Measurements from ENCODE around the gene FTHL17. TPM values are rescaled to one million over a fixed set of nuclear protein-coding genes. Genes with fewer than 3 reads are reported as not detected.
A peak's percentile ranks its signal among the peaks of the same experiment; 100 is the strongest.

Gene FTHL17
- total and polyA plus RNA-seq, 12 donors: not detected

- Histone ChIP-seq H3K36me3 (replicated peaks in 1 of 2) (no peaks in the 10 kb centered on the region), H3K4me1 (replicated peaks in 1 of 2) (no peaks in the 10 kb centered on the region), H3K27me3 (peaks cover 4% of the 10 kb centered on the region), H3K4me3 (no peak overlapping the region), H3K9me3 (replicated peaks in 1 of 3) (no peaks in the 10 kb centered on the region), H3K27ac (no peak overlapping the region)
- no peak for TF ChIP-seq POLR2A (IDR thresholded peaks at IDR 0.05)
- TF ChIP-seq CTCF (IDR thresholded peaks at IDR 0.05): no peak
- 57 to 67% (median 63%) methylated on average over 3 of the region's 3 CpGs for WGBS, 4 donors
- intact Hi-C loops (cut with DNase I): no loop called here
- DNase-seq: no peak
Measured at GRCh38 chrX:31057291-31057690, 14.6 kb downstream of the FTHL17 start.

- no peaks in the 10 kb centered on the region for H3K36me3 ChIP-seq (replicated peaks in 1 of 2)
- TF ChIP-seq CTCF (IDR thresholded peaks at IDR 0.05) (no peak), POLR2A (IDR thresholded peaks at IDR 0.05) (no peak)
- H3K9me3 ChIP-seq (replicated peaks in 1 of 3): no peaks in the 10 kb centered on the region
- peaks cover 4% of the 10 kb centered on the region for H3K27me3 ChIP-seq
- 72 to 92% (median 84%) methylated on average over 3 of the region's 3 CpGs for WGBS, 4 donors
- H3K4me1 ChIP-seq (replicated peaks in 1 of 2): no peaks in the 10 kb centered on the region
- H3K27ac ChIP-seq: no peak overlapping the region
- DNase-seq: no peak
- no peak overlapping the region for H3K4me3 ChIP-seq
- intact Hi-C loops (cut with DNase I): no loop called here
Measured at GRCh38 chrX:31053621-31054020, 18.2 kb downstream of the FTHL17 start.

- Histone ChIP-seq H3K36me3 (replicated peaks in 1 of 2) (no peaks in the 10 kb centered on the region), H3K9me3 (replicated peaks in 1 of 3) (no peaks in the 10 kb centered on the region), H3K4me3 (no peak overlapping the region), H3K27me3 (peaks cover 5% of the 10 kb centered on the region), H3K27ac (no peak overlapping the region), H3K4me1 (replicated peaks in 1 of 2) (no peaks in the 10 kb centered on the region)
- TF ChIP-seq POLR2A (IDR thresholded peaks at IDR 0.05): no peak
- no peak for TF ChIP-seq CTCF (IDR thresholded peaks at IDR 0.05)
- 67 to 77% (median 72%) methylated on average over 3 of the region's 3 CpGs for WGBS, 4 donors
- no peak for DNase-seq
- intact Hi-C loops (cut with DNase I): loop anchor here in 1 of 2 donors (5.0 kb wide), 1 partner anchor 623 kb away; no protein-coding TSS in a partner anchor
Measured at GRCh38 chrX:31039327-31039711, 32.5 kb downstream of the FTHL17 start.

GRCh38 chrX:31038575-31039326 is 33.1 kb downstream of the FTHL17 start:
- 22 to 33% (median 24%) methylated on average over 6 of the region's 6 CpGs for WGBS, 4 donors
- intact Hi-C loops (cut with DNase I): loop anchor here in 1 of 2 donors (5.0 kb wide), 1 partner anchor 624 kb away; no protein-coding TSS in a partner anchor

More at GRCh38 chrX:31038575-31039326, 33.1 kb downstream of the FTHL17 start:
- peak; percentile 41 to 66 (median 57) for TF ChIP-seq CTCF (IDR thresholded peaks at IDR 0.05)
- no peak for TF ChIP-seq POLR2A (IDR thresholded peaks at IDR 0.05)
- Histone ChIP-seq H3K9me3 (replicated peaks in 1 of 3) (no peaks in the 10 kb centered on the region), H3K4me1 (replicated peaks in 1 of 2) (no peaks in the 10 kb centered on the region), H3K36me3 (replicated peaks in 1 of 2) (no peaks in the 10 kb centered on the region), H3K4me3 (no peak overlapping the region), H3K27ac (no peak overlapping the region), H3K27me3 (peaks cover 5% of the 10 kb centered on the region)
- DNase-seq: peak in 6 of 7 donors; percentile 22 to 57 (median 40)
